SU-DHL-6 (cell line): ENCODE results near the gene NTF3.

Source experiments
- EZH2phosphoT487 ChIP-seq: fragments of 200-600 bp; sonication (generic), shearing (Covaris generic); conservative IDR thresholded peaks from 2 replicates; pipeline ENCODE4 v1.6.1; 2018; ENCODE audit warnings: mild to moderate bottlenecking, antibody characterized with exemption, low read length, moderate library complexity, mixed read lengths
- TF ChIP-seq, protein P1 (sequence below): fragments of 200-600 bp; sonication (generic); IDR thresholded peaks from one replicate; pipeline ENCODE4 v1.5.1; 2017; ENCODE audit warnings: antibody characterized with exemption, mild to moderate bottlenecking, low read length, moderate library complexity; ENCODE audit not compliant: insufficient read depth, poor library complexity, severe bottlenecking

DNA sequence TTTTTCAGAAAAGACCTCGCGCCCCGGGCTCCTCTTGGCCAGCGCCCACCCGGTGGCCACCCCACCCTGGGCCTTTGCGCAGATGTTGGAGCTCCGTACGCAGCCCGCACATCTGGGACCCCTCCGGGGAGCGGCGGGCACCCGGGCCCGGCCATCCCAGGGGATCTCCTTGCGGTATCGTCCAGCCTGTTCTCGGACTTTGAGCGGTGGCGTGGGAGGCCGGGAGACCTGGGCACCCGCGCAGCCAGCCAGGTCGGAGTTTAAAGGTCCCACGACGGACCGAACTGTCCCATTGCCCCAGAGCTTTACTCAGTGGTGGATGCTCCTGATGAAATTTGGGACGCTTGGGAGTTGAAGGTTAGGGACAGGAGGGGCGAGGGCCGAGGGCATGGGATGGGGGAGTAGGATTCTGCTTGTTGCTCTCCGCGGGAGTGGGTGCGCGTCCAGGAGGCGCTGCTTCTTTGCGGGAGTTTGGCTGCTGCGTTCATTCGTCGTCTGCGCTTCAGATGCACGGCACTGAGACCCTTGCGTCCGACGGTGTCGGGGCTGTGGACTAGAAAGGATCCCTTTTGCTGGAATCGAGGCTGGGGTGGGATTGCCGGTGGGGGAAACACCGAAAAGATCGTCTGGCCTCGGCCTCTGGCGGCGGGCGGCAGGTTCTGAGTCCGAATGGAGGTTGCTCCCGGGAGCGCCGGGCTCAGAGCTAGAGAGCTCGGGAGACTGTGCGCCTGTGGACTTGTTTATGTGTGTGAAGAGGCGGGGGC, 1.4 kb downstream of the NTF3 start:
- TF ChIP-seq, protein P1, sequence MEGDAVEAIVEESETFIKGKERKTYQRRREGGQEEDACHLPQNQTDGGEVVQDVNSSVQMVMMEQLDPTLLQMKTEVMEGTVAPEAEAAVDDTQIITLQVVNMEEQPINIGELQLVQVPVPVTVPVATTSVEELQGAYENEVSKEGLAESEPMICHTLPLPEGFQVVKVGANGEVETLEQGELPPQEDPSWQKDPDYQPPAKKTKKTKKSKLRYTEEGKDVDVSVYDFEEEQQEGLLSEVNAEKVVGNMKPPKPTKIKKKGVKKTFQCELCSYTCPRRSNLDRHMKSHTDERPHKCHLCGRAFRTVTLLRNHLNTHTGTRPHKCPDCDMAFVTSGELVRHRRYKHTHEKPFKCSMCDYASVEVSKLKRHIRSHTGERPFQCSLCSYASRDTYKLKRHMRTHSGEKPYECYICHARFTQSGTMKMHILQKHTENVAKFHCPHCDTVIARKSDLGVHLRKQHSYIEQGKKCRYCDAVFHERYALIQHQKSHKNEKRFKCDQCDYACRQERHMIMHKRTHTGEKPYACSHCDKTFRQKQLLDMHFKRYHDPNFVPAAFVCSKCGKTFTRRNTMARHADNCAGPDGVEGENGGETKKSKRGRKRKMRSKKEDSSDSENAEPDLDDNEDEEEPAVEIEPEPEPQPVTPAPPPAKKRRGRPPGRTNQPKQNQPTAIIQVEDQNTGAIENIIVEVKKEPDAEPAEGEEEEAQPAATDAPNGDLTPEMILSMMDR: no peak
- TF ChIP-seq EZH2phosphoT487: no peak
